ENCODE measurements around the gene ANKMY1. TPM values are rescaled to one million over a fixed set of nuclear protein-coding genes. Genes with fewer than 3 reads are reported as not detected.

ANKMY1 gene
- total and polyA plus RNA-seq, 2 of the 13 experiments (the other 11 are each of a cell fraction or from before 2014, with no cell fraction given), result 11.7 to 18.8 TPM

- TF ChIP-seq ARID4A (CRISPR knock-in tag; IDR thresholded peaks at IDR 0.05; ENCODE audit: borderline replicate concordance) (peak; percentile 52; the same call in 1 of the 2 replicates), BATF2 (CRISPR knock-in tag; IDR thresholded peaks at IDR 0.05) (no peak), ZBTB20 (CRISPR knock-in tag; IDR thresholded peaks at IDR 0.05; ENCODE audit: borderline replicate concordance, low read depth) (no peak), ZNF672 (CRISPR knock-in tag; IDR thresholded peaks at IDR 0.05) (no peak), ZNF747 (CRISPR knock-in tag; IDR thresholded peaks at IDR 0.05; ENCODE audit: borderline replicate concordance) (no peak), NR2F2 (IDR thresholded peaks at IDR 0.05; ENCODE audit: borderline replicate concordance, low read depth) (no peak), HOXA9 (CRISPR knock-in tag; IDR thresholded peaks at IDR 0.05; ENCODE audit: borderline replicate concordance) (no peak), MAFK (conservative IDR thresholded peaks at IDR 0.05 in 1 of 2, IDR thresholded peaks at IDR 0.05 in 1 of 2; ENCODE audit: low read length in 2 of 2) (no peak), POLR2A (IDR thresholded peaks at IDR 0.05; ENCODE audit: insufficient read depth in 1 of 2, low read depth in 2 of 2, low read length in 2 of 2) (peak in 1 of 2 experiments; percentile 61; a peak in 2 of 4 replicates), SP2 (CRISPR knock-in tag; IDR thresholded peaks at IDR 0.05) (no peak), TBX2 (CRISPR knock-in tag; IDR thresholded peaks at IDR 0.05; ENCODE audit: borderline replicate concordance) (peak; percentile 66), ASH2L (IDR thresholded peaks at IDR 0.05; ENCODE audit: insufficient read length, low read depth, low read length) (peak; percentile 42), GTF3A (CRISPR knock-in tag; conservative IDR thresholded peaks at IDR 0.05) (no peak; the same call in 1 of the 2 replicates), ETV5 (CRISPR knock-in tag; IDR thresholded peaks at IDR 0.05; ENCODE audit: borderline replicate concordance) (peak; percentile 89), IRF9 (CRISPR knock-in tag; IDR thresholded peaks at IDR 0.05; ENCODE audit: borderline replicate concordance) (peak; percentile 76; the same call in 1 of the 2 replicates), ETV6 (CRISPR knock-in tag; conservative IDR thresholded peaks at IDR 0.05) (peak; percentile 30; the same call in 1 of the 2 replicates), EED (CRISPR knock-in tag; IDR thresholded peaks at IDR 0.05) (peak; percentile 83; the same call in 1 of the 2 replicates), ZNF414 (CRISPR knock-in tag; IDR thresholded peaks at IDR 0.05) (peak; percentile 82), ONECUT2 (CRISPR knock-in tag; IDR thresholded peaks at IDR 0.05) (no peak), HDAC2 (CRISPR knock-in tag; IDR thresholded peaks at IDR 0.05) (peak; percentile 74; the same call in 1 of the 2 replicates)
Measured at GRCh38 chr2:240565333-240566202, 7.8 kb upstream of the ANKMY1 start (continued).

All from HepG2 (cell line).